DOHH2 (cell line): ENCODE measurements around the gene TLNRD1.

ENCODE experiments used
- H3F3A ChIP-seq: fragments of 200-600 bp; sonication (generic), shearing (Covaris generic); 2 replicates; pipeline ENCODE4 v1.6.0; 2016; ENCODE audit warnings: antibody characterized with exemption, mild to moderate bottlenecking; ENCODE audit not compliant: control insufficient read depth, insufficient read depth
- H3K27ac ChIP-seq: fragments of 200-600 bp; sonication (generic); 2 replicates; pipeline ENCODE4 v1.5.1; 2014; ENCODE audit warnings: low read depth, mild to moderate bottlenecking, low read length, moderate library complexity
- H3K27me3 ChIP-seq: fragments of 200-600 bp; sonication (generic); 2 replicates; pipeline ENCODE4 v1.6.1; 2014; ENCODE audit warnings: mild to moderate bottlenecking, low read length, mixed read lengths; ENCODE audit not compliant: control insufficient read depth
- H3K36me3 ChIP-seq: fragments of 200-600 bp; sonication (generic); 2 replicates; pipeline ENCODE4 v1.6.1; 2014; ENCODE audit warnings: mild to moderate bottlenecking, low read length, moderate library complexity, mixed read lengths; ENCODE audit not compliant: control insufficient read depth
- H3K4me1 ChIP-seq: fragments of 200-600 bp; sonication (generic); 2 replicates; pipeline ENCODE4 v1.6.1; 2014; ENCODE audit warnings: mild to moderate bottlenecking, low read length, mixed read lengths; ENCODE audit not compliant: control insufficient read depth
- H3K4me2 ChIP-seq: fragments of 200-600 bp; sonication (generic); 2 replicates; pipeline ENCODE4 v1.6.0; 2014; ENCODE audit warnings: mild to moderate bottlenecking, low read length, moderate library complexity
- H3K4me3 ChIP-seq: fragments of 200-600 bp; sonication (generic); 2 replicates; pipeline ENCODE4 v1.5.1; 2014; ENCODE audit warnings: mild to moderate bottlenecking, low read length, mixed read lengths
- H3K79me2 ChIP-seq: fragments of 200-600 bp; sonication (generic); 2 replicates; pipeline ENCODE4 v1.6.1; 2014; ENCODE audit warnings: mild to moderate bottlenecking, low read length, mixed read lengths; ENCODE audit not compliant: control insufficient read depth
- H3K9me2 ChIP-seq: fragments of 200-600 bp; sonication (generic); replicated peaks from 2 replicates; pipeline ENCODE4 v1.6.1; 2014; ENCODE audit warnings: mild to moderate bottlenecking, low read length, mixed read lengths; ENCODE audit not compliant: control insufficient read depth
- H3K9me3 ChIP-seq: fragments of 200-600 bp; sonication (generic); 2 replicates; pipeline ENCODE4 v1.6.1; 2014; ENCODE audit warnings: antibody characterized with exemption, low read length, mixed read lengths; ENCODE audit not compliant: control insufficient read depth, insufficient read depth
- H4K20me1 ChIP-seq: fragments of 200-600 bp; sonication (generic); 2 replicates; pipeline ENCODE4 v1.6.0; 2014; ENCODE audit warnings: low read depth, mild to moderate bottlenecking, antibody characterized with exemption, low read length, moderate library complexity; ENCODE audit not compliant: control insufficient read depth, insufficient read depth
- EZH2phosphoT487 ChIP-seq: fragments of 200-600 bp; sonication (generic); IDR thresholded peaks from 2 replicates; pipeline ENCODE4 v1.6.1; 2017; ENCODE audit warnings: borderline replicate concordance, mild to moderate bottlenecking, antibody characterized with exemption, low read length, moderate library complexity, mixed read lengths
- TF ChIP-seq, protein P1 (sequence below): fragments of 200-600 bp; sonication (generic); IDR thresholded peaks from one replicate; pipeline ENCODE4 v1.5.1; 2014; ENCODE audit warnings: antibody characterized with exemption, mild to moderate bottlenecking, low read depth, low read length; ENCODE audit not compliant: poor library complexity, severe bottlenecking

The TLNRD1 gene

GRCh38 chr15:80967991-80968510 lies 32.7 kb upstream of the TLNRD1 start:
- Histone ChIP-seq H3K36me3 (peaks cover 15% of the 10 kb centered on the region), H3K4me1 (no peaks in the 10 kb centered on the region), H3F3A (no peaks in the 10 kb centered on the region; the same call in 1 of the 2 replicates), H3K27me3 (no peaks in the 10 kb centered on the region), H3K9me2 (no peaks in the 10 kb centered on the region), H3K4me2 (no peak overlapping the region), H3K9me3 (no peaks in the 10 kb centered on the region), H3K79me2 (no peaks in the 10 kb centered on the region), H3K4me3 (no peak overlapping the region), H3K27ac (no peak overlapping the region), H4K20me1 (0 out of 2 replicates have a peak, but pooled peaks cover 5% of the 10 kb centered on the region)
- no peak for TF ChIP-seq EZH2phosphoT487
- TF ChIP-seq, protein P1, sequence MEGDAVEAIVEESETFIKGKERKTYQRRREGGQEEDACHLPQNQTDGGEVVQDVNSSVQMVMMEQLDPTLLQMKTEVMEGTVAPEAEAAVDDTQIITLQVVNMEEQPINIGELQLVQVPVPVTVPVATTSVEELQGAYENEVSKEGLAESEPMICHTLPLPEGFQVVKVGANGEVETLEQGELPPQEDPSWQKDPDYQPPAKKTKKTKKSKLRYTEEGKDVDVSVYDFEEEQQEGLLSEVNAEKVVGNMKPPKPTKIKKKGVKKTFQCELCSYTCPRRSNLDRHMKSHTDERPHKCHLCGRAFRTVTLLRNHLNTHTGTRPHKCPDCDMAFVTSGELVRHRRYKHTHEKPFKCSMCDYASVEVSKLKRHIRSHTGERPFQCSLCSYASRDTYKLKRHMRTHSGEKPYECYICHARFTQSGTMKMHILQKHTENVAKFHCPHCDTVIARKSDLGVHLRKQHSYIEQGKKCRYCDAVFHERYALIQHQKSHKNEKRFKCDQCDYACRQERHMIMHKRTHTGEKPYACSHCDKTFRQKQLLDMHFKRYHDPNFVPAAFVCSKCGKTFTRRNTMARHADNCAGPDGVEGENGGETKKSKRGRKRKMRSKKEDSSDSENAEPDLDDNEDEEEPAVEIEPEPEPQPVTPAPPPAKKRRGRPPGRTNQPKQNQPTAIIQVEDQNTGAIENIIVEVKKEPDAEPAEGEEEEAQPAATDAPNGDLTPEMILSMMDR = no peak

GRCh38 chr15:80969316-80969715 lies 31.4 kb upstream of the TLNRD1 start:
- Histone ChIP-seq H3F3A (no peaks in the 10 kb centered on the region; the same call in 1 of the 2 replicates), H3K36me3 (peaks cover 20% of the 10 kb centered on the region), H3K9me2 (no peaks in the 10 kb centered on the region), H3K4me1 (no peaks in the 10 kb centered on the region), H3K4me2 (no peak overlapping the region), H3K27ac (no peak overlapping the region), H3K9me3 (no peaks in the 10 kb centered on the region), H4K20me1 (0 out of 2 replicates have a peak, but pooled peaks cover 7% of the 10 kb centered on the region), H3K4me3 (no peak overlapping the region), H3K79me2 (peaks cover 6% of the 10 kb centered on the region), H3K27me3 (no peaks in the 10 kb centered on the region)
- TF ChIP-seq EZH2phosphoT487 = no peak
- TF ChIP-seq, protein P1 = no peak

DNA sequence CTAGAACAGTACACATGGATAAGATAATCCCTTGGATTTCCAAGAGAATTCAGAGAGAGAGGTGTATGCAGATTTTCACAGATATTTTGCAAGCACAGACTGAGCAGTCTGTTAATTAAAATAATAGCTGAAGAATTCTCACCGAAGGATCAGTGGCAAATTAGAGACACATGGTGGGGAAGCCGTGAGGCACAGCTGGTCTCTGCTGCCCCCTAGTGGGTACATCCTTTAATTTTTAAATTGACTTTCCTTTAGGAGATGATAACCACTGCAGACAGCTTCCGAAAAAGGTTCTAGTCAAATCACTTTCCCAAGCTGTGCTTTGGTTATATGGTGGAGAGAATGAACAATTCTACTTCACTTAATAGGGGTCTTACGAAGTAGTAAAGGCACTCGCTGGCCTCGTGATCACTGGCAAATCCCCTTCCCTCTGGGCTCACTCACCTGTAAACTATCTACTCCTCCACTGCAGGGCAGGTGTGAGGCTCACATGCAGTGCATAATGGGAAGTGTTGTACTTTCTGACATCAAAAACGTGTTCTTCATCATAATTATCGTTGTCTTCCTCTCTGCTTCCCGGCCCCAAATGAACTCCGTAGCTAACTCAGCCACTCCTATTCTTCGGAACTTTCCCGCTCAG lies 30.6 kb upstream of the TLNRD1 start:
- Histone ChIP-seq H3K36me3 (peaks cover 20% of the 10 kb centered on the region), H3K4me1 (no peaks in the 10 kb centered on the region), H3K9me2 (no peaks in the 10 kb centered on the region), H3K27ac (no peak overlapping the region), H3K4me2 (no peak overlapping the region), H3K79me2 (peaks cover 8% of the 10 kb centered on the region), H3F3A (no peaks in the 10 kb centered on the region; the same call in 1 of the 2 replicates), H3K4me3 (no peak overlapping the region), H4K20me1 (0 out of 2 replicates have a peak, but pooled peaks cover 7% of the 10 kb centered on the region), H3K9me3 (no peaks in the 10 kb centered on the region), H3K27me3 (no peaks in the 10 kb centered on the region)
- no peak for TF ChIP-seq EZH2phosphoT487
- TF ChIP-seq, protein P1 = peak; percentile 84
